Hepatocyte (in vitro differentiated cells): ENCODE measurements around the gene COL7A1. TPM values are rescaled to one million over a fixed set of nuclear protein-coding genes. Genes with fewer than 3 reads are reported as not detected.
A peak's percentile ranks its signal among the peaks of the same experiment; 100 is the strongest.

Experiments used
- DNase-seq: peaks from one replicate; pipeline ENCODE4 v3.0.0-alpha.2; 2016; ENCODE audit warnings: low spot score
- H2AFZ ChIP-seq: fragments of 200-600 bp; sonication (generic); 2 replicates; pipeline ENCODE4 v1.6.0; 2016; ENCODE audit warnings: antibody characterized with exemption, mild to moderate bottlenecking
- H3K27ac ChIP-seq: fragments of 200-600 bp; sonication (generic); 2 replicates; pipeline ENCODE4 v1.5.1; 2016; ENCODE audit warnings: mild to moderate bottlenecking
- H3K27me3 ChIP-seq: fragments of 200-600 bp; sonication (generic); 2 replicates; pipeline ENCODE4 v1.6.1; 2016
- H3K36me3 ChIP-seq: fragments of 200-600 bp; sonication (generic); replicated peaks from 2 replicates; pipeline ENCODE4 v1.5.1; 2016; ENCODE audit warnings: low read depth; ENCODE audit not compliant: insufficient read depth
- H3K4me1 ChIP-seq: fragments of 200-600 bp; sonication (generic); 2 replicates; pipeline ENCODE4 v1.5.1; 2016; ENCODE audit warnings: mild to moderate bottlenecking, moderate library complexity; ENCODE audit not compliant: insufficient read depth
- H3K4me2 ChIP-seq: fragments of 200-600 bp; sonication (generic); 2 replicates; pipeline ENCODE4 v1.6.0; 2016
- H3K4me3 ChIP-seq: fragments of 200-600 bp; sonication (generic); 2 replicates; pipeline ENCODE4 v1.5.1; 2016; ENCODE audit warnings: mild to moderate bottlenecking
- H3K79me2 ChIP-seq: fragments of 200-600 bp; sonication (generic); 2 replicates; pipeline ENCODE4 v1.6.0; 2017; ENCODE audit warnings: mild to moderate bottlenecking
- H3K9me2 ChIP-seq: fragments of 200-600 bp; sonication (generic); replicated peaks from 2 replicates; pipeline ENCODE4 v1.6.0; 2017; ENCODE audit warnings: mild to moderate bottlenecking; ENCODE audit not compliant: insufficient read depth
- H3K9me3 ChIP-seq: fragments of 200-600 bp; sonication (generic); 2 replicates; pipeline ENCODE4 v1.5.1; 2016; ENCODE audit warnings: low read depth, mild to moderate bottlenecking
- H4K20me1 ChIP-seq: fragments of 200-600 bp; sonication (generic); 2 replicates; pipeline ENCODE4 v1.6.0; 2016; ENCODE audit warnings: mild to moderate bottlenecking; ENCODE audit not compliant: insufficient read depth, poor library complexity, severe bottlenecking
- EZH2 ChIP-seq: fragments of 200-600 bp; sonication (generic); IDR thresholded peaks from 2 replicates; pipeline ENCODE4 v1.6.1; 2016; ENCODE audit warnings: antibody characterized with exemption, mild to moderate bottlenecking, borderline replicate concordance
- EZH2phosphoT487 ChIP-seq: fragments of 200-600 bp; sonication (generic); IDR thresholded peaks from one replicate; pipeline ENCODE4 v1.6.1; 2018; ENCODE audit warnings: antibody characterized with exemption, mild to moderate bottlenecking, low read depth, moderate library complexity; ENCODE audit not compliant: unreplicated experiment, severe bottlenecking
- WGBS: methylation state at CpG from one replicate; pipeline ENCODE4 v1.1.6; 2016; ENCODE audit warnings: low lambda C conversion rate; ENCODE audit errors: missing lambda C conversion rate; 5-methylcytosine and 5-hydroxymethylcytosine counted together
- polyA plus RNA-seq: library from polyadenylated mRNA; unstranded; fragments of >200 nt; fragmentation: Nextera tagmentation; extraction: Ambion mirVana; gene quantifications from 2 replicates; pipeline ENCODE4 v1.2.1, GENCODE V29; 2016
- total RNA-seq: library from RNA; depleted of rRNA; stranded (reverse); fragments of >200 nt; gene quantifications from 2 replicates; pipeline ENCODE4 v1.2.3, GENCODE V29; 2014
- TF ChIP-seq, protein P1 (sequence below): fragments of 200-600 bp; sonication (generic); IDR thresholded peaks from 2 replicates; pipeline ENCODE4 v1.5.1; 2016; ENCODE audit warnings: antibody characterized with exemption, mild to moderate bottlenecking; ENCODE audit not compliant: poor library complexity

COL7A1 gene
- total and polyA plus RNA-seq, 2 experiments from 2014 or later, result 17.4 to 19.6 TPM

DNA sequence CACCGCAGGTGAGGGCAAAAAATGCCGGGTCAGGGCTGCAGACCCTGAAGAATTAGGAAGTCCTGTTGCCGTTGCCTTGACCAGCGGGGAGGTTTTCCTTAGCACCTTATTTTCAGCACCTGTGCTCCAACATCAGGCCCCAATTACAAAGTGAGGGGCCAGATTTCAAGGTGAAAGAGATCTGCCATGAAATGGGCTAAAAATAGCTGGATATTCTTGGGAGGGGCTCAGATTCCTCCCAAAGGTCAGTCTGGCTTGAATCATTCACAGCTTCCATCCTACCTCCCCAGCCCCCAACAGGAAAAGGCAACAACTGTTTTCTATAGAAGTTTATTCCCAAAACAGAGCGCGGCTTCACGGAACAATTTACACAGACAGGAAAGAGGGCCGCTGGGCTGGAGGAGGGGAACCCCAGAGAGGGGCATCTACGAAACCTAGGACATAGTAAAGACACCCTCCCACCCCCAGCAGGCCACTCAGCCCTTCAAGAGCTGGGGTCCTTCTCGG is 41.1 kb upstream of the COL7A1 start:
- H3K4me2 ChIP-seq, result peak overlapping the region; percentile 90
- whole genome bisulfite sequencing, result 31% methylated on average over 10 of the region's 10 CpGs
- peaks cover 8% of the 10 kb centered on the region for H4K20me1 ChIP-seq
- peak overlapping the region; percentile 69 for H2AFZ ChIP-seq
- H3K27ac ChIP-seq, result peak overlapping the region; percentile 73
- H3K4me3 ChIP-seq, result peak overlapping the region; percentile 35
- no peak for DNase-seq
- H3K9me2 ChIP-seq, result no peaks in the 10 kb centered on the region
- no peak for TF ChIP-seq EZH2phosphoT487
- TF ChIP-seq, protein P1, sequence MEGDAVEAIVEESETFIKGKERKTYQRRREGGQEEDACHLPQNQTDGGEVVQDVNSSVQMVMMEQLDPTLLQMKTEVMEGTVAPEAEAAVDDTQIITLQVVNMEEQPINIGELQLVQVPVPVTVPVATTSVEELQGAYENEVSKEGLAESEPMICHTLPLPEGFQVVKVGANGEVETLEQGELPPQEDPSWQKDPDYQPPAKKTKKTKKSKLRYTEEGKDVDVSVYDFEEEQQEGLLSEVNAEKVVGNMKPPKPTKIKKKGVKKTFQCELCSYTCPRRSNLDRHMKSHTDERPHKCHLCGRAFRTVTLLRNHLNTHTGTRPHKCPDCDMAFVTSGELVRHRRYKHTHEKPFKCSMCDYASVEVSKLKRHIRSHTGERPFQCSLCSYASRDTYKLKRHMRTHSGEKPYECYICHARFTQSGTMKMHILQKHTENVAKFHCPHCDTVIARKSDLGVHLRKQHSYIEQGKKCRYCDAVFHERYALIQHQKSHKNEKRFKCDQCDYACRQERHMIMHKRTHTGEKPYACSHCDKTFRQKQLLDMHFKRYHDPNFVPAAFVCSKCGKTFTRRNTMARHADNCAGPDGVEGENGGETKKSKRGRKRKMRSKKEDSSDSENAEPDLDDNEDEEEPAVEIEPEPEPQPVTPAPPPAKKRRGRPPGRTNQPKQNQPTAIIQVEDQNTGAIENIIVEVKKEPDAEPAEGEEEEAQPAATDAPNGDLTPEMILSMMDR, result no peak
- TF ChIP-seq EZH2, result no peak
- H3K4me1 ChIP-seq, result peaks cover 22% of the 10 kb centered on the region
- no peaks in the 10 kb centered on the region for H3K36me3 ChIP-seq
- peaks cover 12% of the 10 kb centered on the region for H3K79me2 ChIP-seq
- no peaks in the 10 kb centered on the region for H3K27me3 ChIP-seq
- no peaks in the 10 kb centered on the region for H3K9me3 ChIP-seq

DNA sequence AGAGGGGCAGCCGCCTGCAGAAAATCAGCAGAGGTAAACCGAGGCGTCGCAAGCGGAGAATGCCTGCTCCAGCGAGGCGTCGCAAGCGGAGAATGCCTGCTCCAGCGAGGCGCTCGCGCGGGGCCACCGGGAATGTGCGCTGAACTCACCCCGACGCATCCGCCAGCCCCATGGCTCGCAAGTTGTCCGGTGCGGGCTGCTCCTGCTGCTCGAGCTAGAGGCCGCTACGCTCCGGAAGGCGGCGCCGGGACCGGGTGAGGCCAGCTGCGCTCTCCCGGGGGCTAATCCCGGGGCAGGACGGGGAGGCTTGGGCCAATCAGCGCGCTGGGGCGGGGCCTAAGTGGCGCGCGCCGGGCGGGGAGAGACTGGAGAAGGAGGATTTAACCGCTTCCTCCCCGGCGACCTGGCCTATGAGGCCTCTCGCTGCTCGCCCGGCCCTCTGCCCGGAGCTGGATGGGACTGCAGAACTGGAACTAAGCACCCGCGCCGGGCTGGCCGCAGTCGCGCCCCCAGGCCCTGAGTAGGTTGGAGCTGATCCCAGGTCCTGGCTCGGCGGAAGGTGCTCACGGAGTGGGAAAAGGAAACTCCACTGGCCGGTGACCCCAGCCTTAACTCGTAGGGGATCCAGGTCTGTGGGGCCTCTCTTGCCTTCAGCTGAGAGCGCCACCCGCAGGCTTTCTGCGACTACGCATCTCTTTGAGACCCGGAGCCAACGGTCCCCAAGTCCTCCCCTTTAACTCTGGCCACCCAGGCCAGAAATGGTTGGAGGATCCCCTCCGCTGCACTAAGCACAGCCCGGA is 40.3 kb upstream of the COL7A1 start, which contains the start of gene SLC26A6:
Gene SLC26A6, minus strand, starts transcription at position 240 of the 800 bp plus-strand sequence. Its CDS starts 68 bp downstream, at position 172.
- peak within 1 kb of the TSS; percentile 73 for H3K4me3 ChIP-seq
- peak within 1 kb of the TSS; percentile 90 for H3K4me2 ChIP-seq
- no peaks in the 10 kb centered on the region for H3K9me2 ChIP-seq
- peak within 1 kb of the TSS; percentile 73 for H3K27ac ChIP-seq
- no peaks in the 10 kb centered on the region for H3K9me3 ChIP-seq
- H3K4me1 ChIP-seq, result peaks cover 22% of the 10 kb centered on the region
- H3K36me3 ChIP-seq, result no peaks in the 10 kb centered on the region
- peaks cover 8% of the 10 kb centered on the region for H4K20me1 ChIP-seq
- DNase-seq, result peak; percentile 98
- H3K27me3 ChIP-seq, result no peaks in the 10 kb centered on the region
- H3K79me2 ChIP-seq, result peaks cover 12% of the 10 kb centered on the region
- no peak for TF ChIP-seq EZH2
- TF ChIP-seq, protein P1, result peak; percentile 64
- TF ChIP-seq EZH2phosphoT487, result no peak
- 2% methylated on average over 53 of the region's 68 CpGs for WGBS
- H2AFZ ChIP-seq, result peak within 1 kb of the TSS; percentile 69

DNA sequence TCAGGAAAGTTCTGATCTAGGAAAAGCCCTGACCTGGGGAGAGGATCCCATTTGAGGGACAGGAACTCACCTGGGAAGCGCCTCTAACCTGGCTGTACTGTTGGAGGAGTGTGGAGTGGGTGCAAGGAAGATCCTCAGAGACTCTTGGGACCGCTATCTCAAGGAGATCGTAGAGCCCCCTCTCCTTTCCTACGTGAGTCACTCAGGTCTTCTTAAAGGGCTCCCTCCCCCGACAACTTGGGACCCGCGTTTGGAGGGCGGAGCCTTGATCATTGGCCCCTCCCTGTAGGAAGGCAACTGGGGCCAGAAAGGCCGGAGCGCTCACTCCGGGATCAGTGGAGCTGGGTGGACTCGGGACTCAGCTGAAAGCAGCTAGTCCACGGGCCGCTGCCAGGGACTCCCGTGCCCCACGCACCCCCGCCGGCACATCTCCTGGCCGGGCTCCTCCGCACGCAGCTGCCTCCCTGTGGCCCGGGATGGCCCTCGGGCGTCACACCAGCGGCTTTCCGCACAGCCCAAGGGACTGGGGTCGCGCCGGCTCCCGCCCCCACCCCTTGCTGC is 39.6 kb upstream of the COL7A1 start:
- peak overlapping the region; percentile 63 for H3K27ac ChIP-seq
- H3K4me2 ChIP-seq, result peak overlapping the region; percentile 90
- peaks cover 22% of the 10 kb centered on the region for H3K4me1 ChIP-seq
- peaks cover 8% of the 10 kb centered on the region for H4K20me1 ChIP-seq
- peak; percentile 77 for DNase-seq
- WGBS, result 3% methylated on average over 30 of the region's 30 CpGs
- no peaks in the 10 kb centered on the region for H3K36me3 ChIP-seq
- no peaks in the 10 kb centered on the region for H3K9me3 ChIP-seq
- no peaks in the 10 kb centered on the region for H3K27me3 ChIP-seq
- peaks cover 12% of the 10 kb centered on the region for H3K79me2 ChIP-seq
- no peaks in the 10 kb centered on the region for H3K9me2 ChIP-seq
- peak overlapping the region; percentile 67 for H2AFZ ChIP-seq
- peak overlapping the region; percentile 73 for H3K4me3 ChIP-seq
- TF ChIP-seq EZH2, result no peak
- no peak for TF ChIP-seq EZH2phosphoT487
- TF ChIP-seq, protein P1, result no peak
